Neuronal stem cell (in vitro differentiated cells): ENCODE measurements around the gene PDE1C.

Experiments
- DNase-seq: peaks from one replicate; pipeline ENCODE4 v3.0.0-alpha.2; 2013; ENCODE audit warnings: low spot score
- H2AFZ ChIP-seq: one replicate; pipeline ENCODE4 v1.6.1; 2013; ENCODE audit warnings: mild to moderate bottlenecking, low read length, inconsistent platforms
- H2AK5ac ChIP-seq: 2 replicates; pipeline ENCODE4 v1.6.1; 2013; ENCODE audit warnings: low read depth, mild to moderate bottlenecking, inconsistent platforms, low read length, moderate library complexity, mixed read lengths
- H2BK120ac ChIP-seq: 2 replicates; pipeline ENCODE4 v1.6.1; 2013; ENCODE audit warnings: low read depth, mild to moderate bottlenecking, inconsistent platforms, low read length, moderate library complexity, mixed read lengths
- H2BK12ac ChIP-seq: one replicate; pipeline ENCODE4 v1.6.1; 2013; ENCODE audit warnings: low read length, inconsistent platforms
- H2BK15ac ChIP-seq: 2 replicates; pipeline ENCODE4 v1.6.1; 2013; ENCODE audit warnings: mild to moderate bottlenecking, low read length, inconsistent platforms, mixed read lengths
- H2BK5ac ChIP-seq: one replicate; pipeline ENCODE4 v1.6.1; 2013; ENCODE audit warnings: inconsistent platforms, mild to moderate bottlenecking, low read length, moderate library complexity
- H3K14ac ChIP-seq: one replicate; pipeline ENCODE4 v1.6.1; 2013; ENCODE audit warnings: low read length, inconsistent platforms
- H3K18ac ChIP-seq: 2 replicates; pipeline ENCODE4 v1.6.1; 2013; ENCODE audit warnings: low read length, inconsistent platforms
- H3K23ac ChIP-seq: 2 replicates; pipeline ENCODE4 v1.6.1; 2013; ENCODE audit warnings: low read depth, mild to moderate bottlenecking, mixed read lengths, low read length, inconsistent platforms; ENCODE audit not compliant: poor library complexity
- H3K27ac ChIP-seq: replicated peaks from 3 replicates; pipeline ENCODE4 v1.5.1; 2013; ENCODE audit warnings: low read length, inconsistent platforms
- H3K27me3 ChIP-seq, 3 experiments: 2 replicates each; pipeline ENCODE4 v1.6.1; 2013; ENCODE audit warnings: low read length in 3 of 3, mild to moderate bottlenecking in 2 of 3, inconsistent platforms in 1 of 3, low read depth in 1 of 3, mixed read lengths in 1 of 3, moderate library complexity in 1 of 3; ENCODE audit not compliant: control insufficient read depth in 3 of 3, insufficient read depth in 3 of 3
- H3K36me3 ChIP-seq, 2 donors: replicated peaks in 1 of 2; 2 replicates each; pipeline ENCODE4 v1.6.1; 2013; ENCODE audit warnings: low read length in 2 of 2; ENCODE audit not compliant: control insufficient read depth in 2 of 2, insufficient read depth in 2 of 2
- H3K4ac ChIP-seq: 2 replicates; pipeline ENCODE4 v1.6.1; 2013; ENCODE audit warnings: inconsistent platforms, mild to moderate bottlenecking, low read length, moderate library complexity
- H3K4me1 ChIP-seq, 2 donors: 1 replicate in 1 of 2; 2 replicates in 1 of 2; pipeline ENCODE4 v1.6.1; 2013; ENCODE audit warnings: low read length in 2 of 2, low read depth in 1 of 2; ENCODE audit not compliant: control insufficient read depth in 2 of 2, insufficient read depth in 1 of 2
- H3K4me2 ChIP-seq: one replicate; pipeline ENCODE4 v1.6.1; 2013; ENCODE audit warnings: mild to moderate bottlenecking, low read length, inconsistent platforms; ENCODE audit not compliant: insufficient read depth, poor library complexity, severe bottlenecking
- H3K4me3 ChIP-seq, 2 donors: 2 replicates each; pipeline ENCODE4 v1.5.1; 2013; ENCODE audit warnings: low read length in 2 of 2, mild to moderate bottlenecking in 2 of 2, inconsistent platforms in 1 of 2, moderate library complexity in 1 of 2
- H3K79me1 ChIP-seq: one replicate; pipeline ENCODE4 v1.6.1; 2013; ENCODE audit warnings: low read depth, mild to moderate bottlenecking, inconsistent platforms, low read length, moderate library complexity
- H3K9ac ChIP-seq: one replicate; pipeline ENCODE4 v1.6.1; 2013; ENCODE audit warnings: mild to moderate bottlenecking, low read depth, low read length, inconsistent platforms; ENCODE audit not compliant: poor library complexity
- H3K9me3 ChIP-seq, 2 donors: replicated peaks in 1 of 2; 2 replicates each; pipeline versions ENCODE3 to v1.6.1; 2013; ENCODE audit warnings: low read length in 2 of 2, mild to moderate bottlenecking in 2 of 2, inconsistent platforms in 1 of 2, low read depth in 1 of 2, mixed read lengths in 1 of 2, moderate library complexity in 1 of 2; ENCODE audit not compliant: control insufficient read depth in 2 of 2, insufficient read depth in 1 of 2
- H4K8ac ChIP-seq: one replicate; pipeline ENCODE4 v1.6.1; 2013; ENCODE audit warnings: low read depth, mild to moderate bottlenecking, inconsistent platforms, low read length, moderate library complexity
- H4K91ac ChIP-seq: one replicate; pipeline ENCODE4 v1.6.1; 2013; ENCODE audit warnings: low read length, low read depth, mild to moderate bottlenecking, inconsistent platforms; ENCODE audit not compliant: poor library complexity
- WGBS, 2 donors: extraction: QIAGEN DNeasy Blood & Tissue Kit; methylation state at CpG; one replicate each; pipeline ENCODE4 v1.1.7; 2013; ENCODE audit warnings: missing lambda C conversion rate in 2 of 2, mixed read lengths in 1 of 2; ENCODE audit not compliant: insufficient read length in 2 of 2, insufficient replicate concordance in 1 of 2; ENCODE audit errors: extremely low coverage in 2 of 2; 5-methylcytosine and 5-hydroxymethylcytosine counted together

Gene PDE1C

DNA sequence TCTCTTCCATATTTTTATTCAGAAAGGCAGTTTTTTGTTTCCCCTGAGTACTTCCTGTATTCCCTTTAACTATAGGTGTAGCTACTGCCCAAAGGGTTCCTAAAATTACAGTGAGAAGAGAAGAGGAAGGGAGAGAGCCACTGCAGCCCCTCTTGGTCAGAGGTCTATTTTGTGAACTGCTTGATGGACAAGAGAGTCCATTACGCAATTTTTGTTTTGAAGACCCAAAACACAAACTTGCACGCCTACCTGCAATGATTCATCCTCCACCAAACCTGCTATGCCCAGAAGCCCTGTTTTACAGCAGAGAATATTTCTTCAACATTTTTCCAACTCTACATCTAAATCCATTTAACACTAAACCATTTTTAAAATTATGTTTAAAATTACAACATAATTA is 75.1 kb downstream of the PDE1C start:
- no peak overlapping the region for H3K9ac ChIP-seq
- no peak overlapping the region for H2BK15ac ChIP-seq
- H2BK120ac ChIP-seq, result no peak overlapping the region
- H3K4me2 ChIP-seq, result no peak overlapping the region
- H3K36me3 ChIP-seq, result no peaks in the 10 kb centered on the region
- H4K8ac ChIP-seq, result no peak overlapping the region
- no peak overlapping the region for H2BK5ac ChIP-seq
- no peak overlapping the region for H3K4me3 ChIP-seq
- no peak overlapping the region for H3K27ac ChIP-seq
- no CpG with 5 or more reads among the region's 2 CpGs for WGBS, 2 donors
- no peak overlapping the region for H3K14ac ChIP-seq
- H2AK5ac ChIP-seq, result no peak overlapping the region
- no peaks in the 10 kb centered on the region for H3K27me3 ChIP-seq
- H3K18ac ChIP-seq, result no peak overlapping the region
- H3K23ac ChIP-seq, result no peak overlapping the region
- no peaks in the 10 kb centered on the region for H3K9me3 ChIP-seq
- H3K79me1 ChIP-seq, result no peaks in the 10 kb centered on the region
- H2BK12ac ChIP-seq, result no peak overlapping the region
- no peak overlapping the region for H4K91ac ChIP-seq
- no peak overlapping the region for H3K4ac ChIP-seq
- no peak overlapping the region for H2AFZ ChIP-seq
- DNase-seq, result no peak
- peaks cover 0 to 3% of the 10 kb centered on the region in 2 donors for H3K4me1 ChIP-seq

DNA sequence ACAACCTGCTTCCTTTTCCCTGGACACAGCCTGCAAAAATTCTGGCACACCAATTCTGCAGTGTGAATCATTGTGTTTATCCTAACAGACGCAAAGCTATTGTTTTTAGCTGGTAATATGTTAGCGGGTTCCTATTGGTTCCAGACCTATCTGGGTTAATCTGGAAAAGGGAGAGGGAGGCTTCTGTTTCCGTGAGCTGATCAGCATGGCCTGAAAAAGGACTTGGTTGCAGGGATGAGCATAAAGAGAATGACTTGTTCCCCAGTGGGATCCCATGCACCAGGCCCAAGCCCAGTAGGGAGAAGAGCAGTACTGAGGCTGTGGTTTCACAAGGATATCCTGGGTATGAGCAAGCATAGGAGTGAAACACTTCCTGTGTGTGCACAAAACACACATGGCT is 78.4 kb downstream of the PDE1C start:
- Histone ChIP-seq H4K8ac (no peak overlapping the region), H3K27me3 (no peaks in the 10 kb centered on the region), H2BK12ac (no peak overlapping the region), H3K4me3 (no peak overlapping the region), H3K79me1 (no peaks in the 10 kb centered on the region), H4K91ac (no peak overlapping the region), H3K18ac (no peak overlapping the region), H2BK120ac (no peak overlapping the region), H3K4ac (no peak overlapping the region), H2AFZ (no peak overlapping the region), H3K4me1 (peaks cover 0 to 2% of the 10 kb centered on the region in 2 donors), H2AK5ac (no peak overlapping the region), H3K9me3 (no peaks in the 10 kb centered on the region), H3K23ac (no peak overlapping the region), H2BK5ac (no peak overlapping the region), H3K36me3 (no peaks in the 10 kb centered on the region), H3K27ac (no peak overlapping the region), H3K14ac (no peak overlapping the region), H3K9ac (no peak overlapping the region), H2BK15ac (no peak overlapping the region), H3K4me2 (no peak overlapping the region)
- no peak for DNase-seq
- no CpG with 5 or more reads among the region's 3 CpGs for WGBS, 2 donors

DNA sequence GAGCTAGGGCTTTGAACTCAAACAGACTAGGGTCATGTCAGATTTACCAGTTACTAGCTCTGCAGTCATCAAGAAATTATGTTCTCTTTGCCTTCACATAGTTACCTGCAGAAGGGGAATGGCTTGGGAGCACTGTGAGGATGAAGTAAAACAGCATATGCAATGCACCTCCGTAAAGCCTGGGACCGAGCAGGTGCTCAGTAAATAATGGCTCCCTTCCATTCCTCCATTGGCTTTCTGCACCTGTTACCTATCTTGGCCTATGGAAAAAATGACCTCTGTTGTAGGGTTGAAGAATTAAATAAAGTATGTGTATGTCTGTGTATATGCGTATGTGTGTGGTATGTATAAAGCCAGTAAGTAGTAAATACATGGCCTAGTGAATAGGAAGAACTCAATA is 78.8 kb downstream of the PDE1C start:
- WGBS, 2 donors, result no CpG with 5 or more reads among the region's 3 CpGs

DNA sequence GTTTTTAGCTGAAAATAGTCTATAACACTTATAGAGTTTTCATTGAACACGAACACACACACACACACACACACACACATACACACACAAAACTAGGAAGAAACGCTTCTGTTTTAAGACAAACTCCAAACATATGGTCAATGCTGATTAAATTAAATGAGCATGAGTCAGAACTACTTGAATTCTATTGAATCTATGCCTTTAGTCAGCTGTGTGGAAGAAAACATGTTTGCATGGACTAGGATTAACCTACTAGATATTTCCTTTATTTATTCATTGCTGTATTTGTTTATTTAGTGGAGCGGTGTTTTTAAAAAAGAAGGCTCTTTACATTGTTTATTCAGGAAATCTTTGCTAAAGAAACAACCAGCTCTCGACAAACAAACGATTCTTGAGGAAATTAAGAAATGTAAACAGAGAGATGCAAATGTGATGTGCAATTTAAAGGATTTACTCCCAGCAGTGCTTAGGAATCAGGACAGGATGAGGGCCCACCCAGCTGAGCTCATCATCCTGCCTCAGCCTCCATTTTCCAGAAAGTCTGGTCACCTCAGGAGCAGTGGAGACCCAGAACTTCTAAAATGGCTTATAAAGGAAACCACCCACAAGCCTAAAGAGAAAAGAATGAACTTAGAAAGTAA is 83.2 kb downstream of the PDE1C start:
- H3K4ac ChIP-seq, result no peak overlapping the region
- H3K4me3 ChIP-seq, result no peak overlapping the region
- no peak overlapping the region for H3K9ac ChIP-seq
- no peaks in the 10 kb centered on the region for H3K27me3 ChIP-seq
- no peak overlapping the region for H3K14ac ChIP-seq
- no CpG with 5 or more reads among the region's 5 CpGs for WGBS, 2 donors
- no peaks in the 10 kb centered on the region for H3K9me3 ChIP-seq
- no peak for DNase-seq
- H2BK12ac ChIP-seq, result no peak overlapping the region
- H4K8ac ChIP-seq, result no peak overlapping the region
- no peak overlapping the region for H2BK5ac ChIP-seq
- H2BK120ac ChIP-seq, result no peak overlapping the region
- H3K18ac ChIP-seq, result no peak overlapping the region
- no peaks in the 10 kb centered on the region for H3K79me1 ChIP-seq
- H3K4me2 ChIP-seq, result no peak overlapping the region
- H2BK15ac ChIP-seq, result no peak overlapping the region
- H3K27ac ChIP-seq, result no peak overlapping the region
- no peak overlapping the region for H2AK5ac ChIP-seq
- no peak overlapping the region for H2AFZ ChIP-seq
- peaks cover 0 to 2% of the 10 kb centered on the region in 2 donors for H3K4me1 ChIP-seq
- no peak overlapping the region for H4K91ac ChIP-seq
- no peak overlapping the region for H3K23ac ChIP-seq
- H3K36me3 ChIP-seq, result no peaks in the 10 kb centered on the region

More for the DNA sequence above, 78.8 kb downstream of the PDE1C start:
- Histone ChIP-seq H2BK15ac (no peak overlapping the region), H3K23ac (no peak overlapping the region), H2BK5ac (no peak overlapping the region), H3K9ac (no peak overlapping the region), H3K18ac (no peak overlapping the region), H3K4me1 (peaks cover 0 to 2% of the 10 kb centered on the region in 2 donors), H3K27ac (no peak overlapping the region), H4K91ac (no peak overlapping the region), H4K8ac (no peak overlapping the region), H3K36me3 (no peaks in the 10 kb centered on the region), H3K9me3 (no peaks in the 10 kb centered on the region), H2BK120ac (no peak overlapping the region), H2AK5ac (no peak overlapping the region), H3K14ac (no peak overlapping the region), H3K4ac (no peak overlapping the region), H3K4me2 (no peak overlapping the region), H3K79me1 (no peaks in the 10 kb centered on the region), H3K4me3 (no peak overlapping the region), H2AFZ (no peak overlapping the region), H3K27me3 (no peaks in the 10 kb centered on the region), H2BK12ac (no peak overlapping the region)
- no peak for DNase-seq
